Stomach smooth muscle (tissue), 2 donors: Measurements from ENCODE around the gene RNU1-1.
"Not testable (repeated sequence)": the region's sequence is repeated elsewhere in the genome, so short reads cannot be mapped to it uniquely, and the experiment has no call there.

Experiments
- H3K27ac ChIP-seq: one replicate; pipeline ENCODE4 v1.7.0; 2013; ENCODE audit warnings: mild to moderate bottlenecking, low read length, inconsistent platforms
- H3K27me3 ChIP-seq, 2 donors: one replicate each; pipeline ENCODE4 v1.7.0; 2013; ENCODE audit warnings: low read length in 2 of 2; ENCODE audit not compliant: insufficient read depth in 2 of 2, control insufficient read depth in 1 of 2
- H3K36me3 ChIP-seq, 2 donors: one replicate each; pipeline ENCODE4 v1.7.0; 2013; ENCODE audit warnings: low read length in 2 of 2; ENCODE audit not compliant: control insufficient read depth in 2 of 2, insufficient read depth in 2 of 2
- H3K4me1 ChIP-seq: one replicate; pipeline ENCODE4 v1.7.0; 2013; ENCODE audit warnings: low read length; ENCODE audit not compliant: control insufficient read depth, insufficient read depth
- H3K4me3 ChIP-seq, 2 donors: one replicate each; pipeline ENCODE4 v1.7.0; 2013; ENCODE audit warnings: low read length in 2 of 2
- H3K9ac ChIP-seq, 2 donors: one replicate each; pipeline ENCODE4 v1.7.0; 2013; ENCODE audit warnings: low read length in 2 of 2, mild to moderate bottlenecking in 1 of 2
- H3K9me3 ChIP-seq, 2 donors: one replicate each; pipeline ENCODE4 v1.7.0; 2013; ENCODE audit warnings: low read length in 2 of 2; ENCODE audit not compliant: control insufficient read depth in 2 of 2
- donor health status: healthy.
- donor health status: Pancreatic carcinoma.

RNU1-1 gene

GRCh38 chr1:16474891-16475290 lies 39.2 kb downstream of the RNU1-1 start:
- not testable (repeated sequence) for H3K4me3 ChIP-seq, H3K9me3 ChIP-seq, H3K27me3 ChIP-seq, H3K27ac ChIP-seq, H3K9ac ChIP-seq, H3K4me1 ChIP-seq
- peaks cover 22 to 27% of the 10 kb centered on the region in 2 donors for H3K36me3 ChIP-seq

- peaks cover 22 to 27% of the 10 kb centered on the region in 2 donors for H3K36me3 ChIP-seq
- H3K4me1 ChIP-seq, result no peaks in the 10 kb centered on the region
- no peak overlapping the region for H3K9ac ChIP-seq
- no peaks in the 10 kb centered on the region for H3K27me3 ChIP-seq
- H3K4me3 ChIP-seq, result no peak overlapping the region
- no peak overlapping the region for H3K27ac ChIP-seq
- H3K9me3 ChIP-seq, result no peaks in the 10 kb centered on the region
Measured at GRCh38 chr1:16474166-16474800, 39.8 kb downstream of the RNU1-1 start.

GRCh38 chr1:16468558-16468957 lies 45.5 kb downstream of the RNU1-1 start:
- no peak overlapping the region for H3K9ac ChIP-seq
- H3K4me1 ChIP-seq, result no peaks in the 10 kb centered on the region
- no peak overlapping the region for H3K4me3 ChIP-seq
- no peaks in the 10 kb centered on the region for H3K9me3 ChIP-seq
- H3K36me3 ChIP-seq, result peaks cover 0 to 7% of the 10 kb centered on the region in 2 donors
- no peak overlapping the region for H3K27ac ChIP-seq
- no peaks in the 10 kb centered on the region for H3K27me3 ChIP-seq

- peaks cover 5 to 9% of the 10 kb centered on the region in 2 donors for H3K36me3 ChIP-seq
Measured at GRCh38 chr1:16464917-16465625, 49.0 kb downstream of the RNU1-1 start.

More at GRCh38 chr1:16464917-16465625, 49.0 kb downstream of the RNU1-1 start:
- Histone ChIP-seq H3K9me3 (no peaks in the 10 kb centered on the region), H3K4me3 (no peak overlapping the region), H3K27me3 (no peaks in the 10 kb centered on the region), H3K4me1 (no peaks in the 10 kb centered on the region), H3K9ac (no peak overlapping the region), H3K27ac (no peak overlapping the region)
